ENCODE data around the gene TMEM208.

TMEM208 gene

GRCh38 chr16:67238278-67238575, 11.3 kb downstream of the TMEM208 start:
- TF ChIP-seq, protein P1, sequence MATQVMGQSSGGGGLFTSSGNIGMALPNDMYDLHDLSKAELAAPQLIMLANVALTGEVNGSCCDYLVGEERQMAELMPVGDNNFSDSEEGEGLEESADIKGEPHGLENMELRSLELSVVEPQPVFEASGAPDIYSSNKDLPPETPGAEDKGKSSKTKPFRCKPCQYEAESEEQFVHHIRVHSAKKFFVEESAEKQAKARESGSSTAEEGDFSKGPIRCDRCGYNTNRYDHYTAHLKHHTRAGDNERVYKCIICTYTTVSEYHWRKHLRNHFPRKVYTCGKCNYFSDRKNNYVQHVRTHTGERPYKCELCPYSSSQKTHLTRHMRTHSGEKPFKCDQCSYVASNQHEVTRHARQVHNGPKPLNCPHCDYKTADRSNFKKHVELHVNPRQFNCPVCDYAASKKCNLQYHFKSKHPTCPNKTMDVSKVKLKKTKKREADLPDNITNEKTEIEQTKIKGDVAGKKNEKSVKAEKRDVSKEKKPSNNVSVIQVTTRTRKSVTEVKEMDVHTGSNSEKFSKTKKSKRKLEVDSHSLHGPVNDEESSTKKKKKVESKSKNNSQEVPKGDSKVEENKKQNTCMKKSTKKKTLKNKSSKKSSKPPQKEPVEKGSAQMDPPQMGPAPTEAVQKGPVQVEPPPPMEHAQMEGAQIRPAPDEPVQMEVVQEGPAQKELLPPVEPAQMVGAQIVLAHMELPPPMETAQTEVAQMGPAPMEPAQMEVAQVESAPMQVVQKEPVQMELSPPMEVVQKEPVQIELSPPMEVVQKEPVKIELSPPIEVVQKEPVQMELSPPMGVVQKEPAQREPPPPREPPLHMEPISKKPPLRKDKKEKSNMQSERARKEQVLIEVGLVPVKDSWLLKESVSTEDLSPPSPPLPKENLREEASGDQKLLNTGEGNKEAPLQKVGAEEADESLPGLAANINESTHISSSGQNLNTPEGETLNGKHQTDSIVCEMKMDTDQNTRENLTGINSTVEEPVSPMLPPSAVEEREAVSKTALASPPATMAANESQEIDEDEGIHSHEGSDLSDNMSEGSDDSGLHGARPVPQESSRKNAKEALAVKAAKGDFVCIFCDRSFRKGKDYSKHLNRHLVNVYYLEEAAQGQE (IDR thresholded peaks at IDR 0.05; ENCODE audit: insufficient read depth in 1 of 2, low read depth in 2 of 2, low read length in 2 of 2), result no peak
- TF ChIP-seq SIN3A (IDR thresholded peaks at IDR 0.05; ENCODE audit: borderline replicate concordance, insufficient read depth, low read length) (no peak), POLR2AphosphoS5 (IDR thresholded peaks at IDR 0.05; ENCODE audit: low read depth, low read length) (no peak), FOXP2 (optimal IDR thresholded peaks at IDR 0.05; ENCODE audit: borderline replicate concordance, extremely low read depth, extremely low read length, insufficient read depth) (no peak), TAF1 (IDR thresholded peaks at IDR 0.05; ENCODE audit: borderline replicate concordance, insufficient read depth, low read length) (no peak)

DNA sequence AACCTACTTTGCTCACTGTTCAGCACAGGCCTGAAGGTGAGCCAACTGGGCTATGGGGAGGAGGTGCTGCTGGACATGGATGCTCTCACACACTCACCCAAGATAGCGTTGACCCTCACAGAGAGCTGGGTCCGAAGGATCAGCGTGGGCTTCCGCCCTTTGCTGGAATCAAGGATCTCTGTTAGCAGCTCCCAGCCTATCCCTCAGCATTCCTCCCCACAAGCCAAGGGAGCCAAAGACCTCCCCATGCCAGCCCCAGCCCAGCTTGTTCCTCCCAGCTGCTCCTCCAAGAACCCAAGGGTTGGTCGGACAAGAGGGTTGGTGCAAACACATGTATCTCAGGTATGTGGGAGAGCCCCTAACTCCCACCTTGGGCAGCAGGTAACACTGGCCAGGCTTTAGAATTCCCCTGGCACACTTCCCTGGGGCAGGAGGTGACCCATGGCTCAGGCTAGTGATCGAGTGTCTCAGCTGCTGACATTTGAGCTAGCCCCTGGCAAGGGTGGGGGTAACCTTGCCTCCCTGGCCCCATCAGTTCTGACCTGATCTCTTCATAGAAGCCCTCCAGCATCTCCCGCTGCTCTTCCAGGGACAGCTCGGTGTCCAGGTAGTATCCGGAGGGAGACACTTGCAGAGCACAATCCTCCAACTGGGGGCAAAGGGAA, 12.0 kb downstream of the TMEM208 start:
- TF ChIP-seq TAF1 (IDR thresholded peaks at IDR 0.05; ENCODE audit: borderline replicate concordance, insufficient read depth, low read length), result no peak
- TF ChIP-seq SIN3A (IDR thresholded peaks at IDR 0.05; ENCODE audit: borderline replicate concordance, insufficient read depth, low read length), result no peak
- no peak for TF ChIP-seq POLR2AphosphoS5 (IDR thresholded peaks at IDR 0.05; ENCODE audit: low read depth, low read length)
- TF ChIP-seq, protein P1 (IDR thresholded peaks at IDR 0.05; ENCODE audit: insufficient read depth in 1 of 2, low read depth in 2 of 2, low read length in 2 of 2), result no peak
- TF ChIP-seq FOXP2 (optimal IDR thresholded peaks at IDR 0.05; ENCODE audit: borderline replicate concordance, extremely low read depth, extremely low read length, insufficient read depth), result no peak

GRCh38 chr16:67240506-67240905, 13.6 kb downstream of the TMEM208 start:
- TF ChIP-seq, protein P1 (IDR thresholded peaks at IDR 0.05; ENCODE audit: insufficient read depth in 1 of 2, low read depth in 2 of 2, low read length in 2 of 2), result no peak
- TF ChIP-seq TAF1 (IDR thresholded peaks at IDR 0.05; ENCODE audit: borderline replicate concordance, insufficient read depth, low read length) (no peak), SIN3A (IDR thresholded peaks at IDR 0.05; ENCODE audit: borderline replicate concordance, insufficient read depth, low read length) (no peak), POLR2AphosphoS5 (IDR thresholded peaks at IDR 0.05; ENCODE audit: low read depth, low read length) (no peak), FOXP2 (optimal IDR thresholded peaks at IDR 0.05; ENCODE audit: borderline replicate concordance, extremely low read depth, extremely low read length, insufficient read depth) (no peak)

DNA sequence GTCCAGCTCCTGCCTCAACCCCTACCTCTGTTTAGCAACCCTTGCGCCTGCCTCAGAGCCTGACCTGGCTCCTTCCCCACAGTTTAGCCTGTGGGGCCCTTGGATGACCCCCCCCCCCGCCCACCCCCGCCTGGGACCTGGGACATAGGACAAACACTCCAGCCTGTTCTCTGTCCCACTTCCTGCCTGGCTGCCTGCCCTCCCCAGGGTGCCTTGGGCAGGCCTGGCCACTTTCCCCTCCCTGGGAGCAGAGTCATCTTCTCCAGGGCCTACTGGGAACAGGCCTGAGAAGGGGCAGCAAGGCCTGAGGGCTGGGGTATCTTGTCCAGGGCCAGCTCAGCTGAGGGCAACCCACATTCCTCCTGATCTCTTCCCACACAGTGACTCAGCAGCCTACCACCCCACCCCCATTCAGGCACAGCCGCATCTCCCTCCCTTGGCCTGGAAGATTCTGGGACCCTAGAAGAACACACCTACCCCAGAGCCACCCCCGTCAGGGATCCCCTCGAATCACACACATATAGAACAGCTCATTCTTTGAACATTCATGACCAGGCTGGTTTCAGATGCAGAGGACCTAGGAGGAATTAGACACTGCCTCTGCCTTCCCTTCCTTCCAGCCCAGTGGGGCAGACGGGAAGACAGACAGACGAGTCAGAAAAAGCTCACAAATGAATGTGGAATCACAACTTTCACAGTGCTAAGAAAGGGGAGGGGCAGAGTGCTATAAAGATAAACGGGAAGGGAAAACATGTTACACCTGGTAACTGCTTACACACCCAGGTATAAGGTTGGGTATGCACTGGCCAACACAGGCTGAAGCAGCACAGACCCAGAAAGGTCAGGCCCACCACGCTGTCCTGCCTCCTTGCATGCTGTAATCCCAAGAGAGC, 14.3 kb downstream of the TMEM208 start:
- TF ChIP-seq SIN3A (IDR thresholded peaks at IDR 0.05; ENCODE audit: borderline replicate concordance, insufficient read depth, low read length), result no peak
- no peak for TF ChIP-seq FOXP2 (optimal IDR thresholded peaks at IDR 0.05; ENCODE audit: borderline replicate concordance, extremely low read depth, extremely low read length, insufficient read depth)
- no peak for TF ChIP-seq TAF1 (IDR thresholded peaks at IDR 0.05; ENCODE audit: borderline replicate concordance, insufficient read depth, low read length)
- no peak for TF ChIP-seq POLR2AphosphoS5 (IDR thresholded peaks at IDR 0.05; ENCODE audit: low read depth, low read length)
- TF ChIP-seq, protein P1 (IDR thresholded peaks at IDR 0.05; ENCODE audit: insufficient read depth in 1 of 2, low read depth in 2 of 2, low read length in 2 of 2), result no peak

Data from PFSK-1 (cell line).